ENCODE results near the gene DOCK8. TPM values are rescaled to one million over a fixed set of nuclear protein-coding genes. Genes with fewer than 3 reads are reported as not detected.

The DOCK8 gene
- total and polyA plus RNA-seq, 2 of the 13 experiments (the other 11 are each of a cell fraction or from before 2014, with no cell fraction given): 0.28 to 0.38 TPM

GRCh38 chr9:466747-467146 lies 252.1 kb downstream of the DOCK8 start (continued):
- TF ChIP-seq CEBPZ (IDR thresholded peaks at IDR 0.05; ENCODE audit: low read length) (no peak), ZNF256 (CRISPR knock-in tag; conservative IDR thresholded peaks at IDR 0.05) (no peak), CBX2 (IDR thresholded peaks at IDR 0.05; ENCODE audit: low read depth, low read length) (no peak), CBX2 (CRISPR knock-in tag; IDR thresholded peaks at IDR 0.05; ENCODE audit: low read depth) (no peak), ZFP1 (CRISPR knock-in tag; IDR thresholded peaks at IDR 0.05) (no peak), ZNF672 (CRISPR knock-in tag; IDR thresholded peaks at IDR 0.05) (no peak), PLRG1 (conservative IDR thresholded peaks at IDR 0.05) (no peak), ZNF510 (CRISPR knock-in tag; IDR thresholded peaks at IDR 0.05; ENCODE audit: low read depth) (no peak), ZFYVE20 (CRISPR knock-in tag; IDR thresholded peaks at IDR 0.05; ENCODE audit: borderline replicate concordance, low read depth) (no peak)
- TF ChIP-seq, protein P1, sequence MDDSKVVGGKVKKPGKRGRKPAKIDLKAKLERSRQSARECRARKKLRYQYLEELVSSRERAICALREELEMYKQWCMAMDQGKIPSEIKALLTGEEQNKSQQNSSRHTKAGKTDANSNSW (CRISPR knock-in tag; IDR thresholded peaks at IDR 0.05; ENCODE audit: borderline replicate concordance): no peak

GRCh38 chr9:468766-469426 lies 254.2 kb downstream of the DOCK8 start:
- no peaks in the 10 kb centered on the region for H4K20me1 ChIP-seq (ENCODE audit: insufficient read depth, low read length)
- 49% methylated on average over 8 of the region's 8 CpGs for WGBS (ENCODE audit: low lambda C conversion rate)
- peak overlapping the region in 2 of 3 experiments; percentile 5 to 78; a peak in 3 of 6 replicates for H3K4me3 ChIP-seq (replicated peaks in 1 of 3; ENCODE audit: insufficient read depth in 1 of 3, low read depth in 2 of 3, low read length in 3 of 3)
- intact Hi-C loops (cut with micrococcal nuclease; ENCODE audit: unreplicated experiment): no loop called here
- ChIA-PET POLR2A (no interaction called here), CTCF (ENCODE audit: low intra/inter-chr PET ratio, low total read pairs) (no interaction called here)
- H3K9ac ChIP-seq (ENCODE audit: insufficient read depth, low read depth, low read length): no peak overlapping the region
- DNase-seq (ENCODE audit: low spot score) (no peak), ATAC-seq (no peak), FAIRE-seq (no peak)
- in situ Hi-C loops (cut with HindIII; ENCODE audit: extremely low pct_ligation_motif_present, low pct_unique_long_range_greater_than_20kb): no loop called here
- H3K27ac ChIP-seq (ENCODE audit: extremely low read length, insufficient read depth, low read length): no peak overlapping the region
- H2AFZ ChIP-seq (ENCODE audit: low read length): peak overlapping the region; percentile 85
- H3K4me2 ChIP-seq (ENCODE audit: low read depth, low read length): peak overlapping the region; percentile 97
- BruUV-seq (replicated peaks): no TSS peak
- no peaks in the 10 kb centered on the region for H3K36me3 ChIP-seq (replicated peaks in 1 of 2; ENCODE audit: control insufficient read depth in 1 of 2, insufficient read depth in 2 of 2, low read length in 2 of 2)
- H3K9me3 ChIP-seq (ENCODE audit: low read length): no peaks in the 10 kb centered on the region
- H3K27me3 ChIP-seq (ENCODE audit: control insufficient read depth in 1 of 2, insufficient read depth in 2 of 2, low read length in 2 of 2): no peaks in the 10 kb centered on the region
- H3K79me2 ChIP-seq (ENCODE audit: insufficient read depth, low read length): no peaks in the 10 kb centered on the region
- H3K4me1 ChIP-seq (ENCODE audit: insufficient read depth, low read length): peaks cover 35% of the 10 kb centered on the region
- TF ChIP-seq ZNF614 (CRISPR knock-in tag; IDR thresholded peaks at IDR 0.05; ENCODE audit: borderline replicate concordance): no peak
- TF ChIP-seq ATM (IDR thresholded peaks at IDR 0.05; ENCODE audit: borderline replicate concordance): no peak
- no peak for TF ChIP-seq NKX3-1 (CRISPR knock-in tag; IDR thresholded peaks at IDR 0.05)
- 0 out of 2 replicates have a peak, but pooled peaks have one; percentile 10 for TF ChIP-seq ELF1 (CRISPR knock-in tag; IDR thresholded peaks at IDR 0.05)
- no peak for TF ChIP-seq HOXA7 (CRISPR knock-in tag; IDR thresholded peaks at IDR 0.05)
